CD14-positive monocyte (primary cell): ENCODE results near the gene PDE4D. TPM values are rescaled to one million over a fixed set of nuclear protein-coding genes. Genes with fewer than 3 reads are reported as not detected.

ENCODE experiments used
- DNase-seq, 3 donors: peaks; one replicate each; pipeline ENCODE4 v3.0.0-alpha.2; 2011 to 2022
- H2AFZ ChIP-seq: 2 replicates; pipeline ENCODE4 v1.6.0; 2012; ENCODE audit warnings: mild to moderate bottlenecking, low read depth, low read length, inconsistent platforms; ENCODE audit not compliant: insufficient read depth, poor library complexity, severe bottlenecking
- H3K27ac ChIP-seq, 2 donors: 1 replicate in 1 of 2; 2 replicates in 1 of 2; pipeline ENCODE4 v1.5.1; 2012 to 2013; ENCODE audit warnings: low read length in 2 of 2, control low read depth in 1 of 2, inconsistent platforms in 1 of 2, low read depth in 1 of 2, mild to moderate bottlenecking in 1 of 2
- H3K27me3 ChIP-seq, 2 donors: one replicate each; pipeline versions ENCODE4 v1.6.0 to v1.6.1; 2011 to 2013; ENCODE audit warnings: low read length in 2 of 2; ENCODE audit not compliant: control insufficient read depth in 2 of 2, insufficient read depth in 2 of 2
- H3K36me3 ChIP-seq, 2 donors: replicated peaks in 1 of 2; 1 replicate in 1 of 2; 2 replicates in 1 of 2; pipeline versions ENCODE4 v1.5.1 to v1.6.1; 2012 to 2013; ENCODE audit warnings: low read length in 2 of 2, control low read depth in 1 of 2, inconsistent platforms in 1 of 2, mild to moderate bottlenecking in 1 of 2; ENCODE audit not compliant: insufficient read depth in 2 of 2, control insufficient read depth in 1 of 2
- H3K4me1 ChIP-seq, 2 donors: 1 replicate in 1 of 2; 2 replicates in 1 of 2; pipeline versions ENCODE4 v1.5.1 to v1.6.1; 2012 to 2013; ENCODE audit warnings: low read length in 2 of 2, control low read depth in 1 of 2, inconsistent platforms in 1 of 2, mild to moderate bottlenecking in 1 of 2, moderate library complexity in 1 of 2; ENCODE audit not compliant: insufficient read depth in 2 of 2, control insufficient read depth in 1 of 2
- H3K4me2 ChIP-seq: replicated peaks from 2 replicates; pipeline ENCODE3; 2012; ENCODE audit warnings: low read length, moderate library complexity, mild to moderate bottlenecking; ENCODE audit not compliant: poor library complexity, severe bottlenecking; ENCODE audit errors: extremely low read depth
- H3K4me3 ChIP-seq, 3 experiments: fragments of 200-600 bp in 1 of 3; sonication (generic) in 1 of 3; replicated peaks in 1 of 3; 1 replicate in 2 of 3; 2 replicates in 1 of 3; pipeline ENCODE4 v1.5.1; 2011 to 2013; ENCODE audit warnings: low read length in 3 of 3, mild to moderate bottlenecking in 3 of 3, control low read depth in 2 of 3, low read depth in 2 of 3, inconsistent platforms in 1 of 3, moderate library complexity in 1 of 3
- H3K79me2 ChIP-seq: 2 replicates; pipeline ENCODE4 v1.6.0; 2012; ENCODE audit warnings: mild to moderate bottlenecking, control low read depth, inconsistent platforms, low read length, moderate library complexity; ENCODE audit not compliant: insufficient read depth
- H3K9ac ChIP-seq: 2 replicates; pipeline ENCODE4 v1.6.0; 2017; ENCODE audit warnings: low read length, mild to moderate bottlenecking; ENCODE audit not compliant: insufficient read depth, poor library complexity, severe bottlenecking
- H3K9me3 ChIP-seq, 2 donors: replicated peaks in 1 of 2; 1 replicate in 1 of 2; 2 replicates in 1 of 2; pipeline versions ENCODE4 v1.5.1 to v1.6.1; 2012 to 2013; ENCODE audit warnings: low read length in 2 of 2, control low read depth in 1 of 2; ENCODE audit not compliant: control insufficient read depth in 1 of 2, insufficient read depth in 1 of 2
- H4K20me1 ChIP-seq: 2 replicates; pipeline ENCODE4 v1.6.0; 2012; ENCODE audit warnings: mild to moderate bottlenecking, low read length, control low read depth, moderate library complexity; ENCODE audit not compliant: insufficient read depth
- H3K27ac Mint-ChIP-seq, 7 donors: one replicate each; pipeline ENCODE4 v1.8.0; 2020; ENCODE audit warnings: mild to moderate bottlenecking in 7 of 7, mixed read lengths in 7 of 7, moderate library complexity in 6 of 7, inconsistent platforms in 2 of 7
- H3K27me3 Mint-ChIP-seq, 3 donors: one replicate each; pipeline ENCODE4 v1.8.0; 2021 to 2022; ENCODE audit warnings: low read depth in 3 of 3, mild to moderate bottlenecking in 3 of 3, mixed read lengths in 3 of 3, moderate library complexity in 3 of 3, inconsistent platforms in 1 of 3
- H3K36me3 Mint-ChIP-seq, 2 donors: one replicate each; pipeline ENCODE4 v1.8.0; 2020; ENCODE audit warnings: mixed read lengths in 2 of 2, inconsistent platforms in 1 of 2, mild to moderate bottlenecking in 1 of 2
- H3K4me1 Mint-ChIP-seq: one replicate; pipeline ENCODE4 v1.8.0; 2020; ENCODE audit warnings: mild to moderate bottlenecking, mixed read lengths
- H3K4me3 Mint-ChIP-seq, 2 donors: one replicate each; pipeline ENCODE4 v1.8.0; 2020; ENCODE audit warnings: mild to moderate bottlenecking in 2 of 2, mixed read lengths in 2 of 2, moderate library complexity in 1 of 2
- H3K9me3 Mint-ChIP-seq, 7 donors: one replicate each; pipeline ENCODE4 v1.8.0; 2020 to 2022; ENCODE audit warnings: mixed read lengths in 7 of 7, mild to moderate bottlenecking in 6 of 7, moderate library complexity in 6 of 7, inconsistent platforms in 2 of 7
- CTCF ChIP-seq: fragments of 200-600 bp; IDR thresholded peaks from one replicate; pipeline ENCODE4 v1.8.0; 2022; ENCODE audit warnings: antibody characterized with exemption, mild to moderate bottlenecking
- WGBS: methylation state at CpG from one replicate; pipeline ENCODE4 v1.1.5; 2013; ENCODE audit warnings: missing lambda C conversion rate; ENCODE audit not compliant: insufficient coverage; 5-methylcytosine and 5-hydroxymethylcytosine counted together
- intact Hi-C, 2 donors: fragments of 100-400 bp; cut with micrococcal nuclease; formaldehyde crosslinking; loops; one replicate each; pipeline versions ENCODE4 v1.15.0 to v1.15.1; 2023
- polyA plus RNA-seq, 3 donors: library from polyadenylated mRNA; depleted of rRNA in 1 of 3; unstranded in 2 of 3; stranded (reverse) in 1 of 3; fragments of 300-500 nt in 2 of 3; fragments of >200 nt in 1 of 3; fragmentation: Illumina TruSeq in 2 of 3; gene quantifications; 1 replicate in 2 of 3; 2 replicates in 1 of 3; pipeline ENCODE4 v1.2.3, GENCODE V29; 2012 to 2021

Gene PDE4D
- polyA plus RNA-seq, 3 donors, result 1.9 to 3.4 (median 2.8) TPM

GRCh38 chr5:59685793-59686192, 207.7 kb downstream of the PDE4D start:
- no peak overlapping the region for H3K4me3 ChIP-seq
- no peaks in the 10 kb centered on the region for H3K4me1 ChIP-seq
- H3K4me2 ChIP-seq, result no peak overlapping the region
- H3K9ac ChIP-seq, result no peak overlapping the region
- H3K27ac ChIP-seq, result no peak overlapping the region
- Mint-ChIP-seq H3K36me3 (peaks cover 0 to 5% of the 10 kb centered on the region in 2 donors), H3K27me3 (peaks cover 0 to 1% (median 0%) of the 10 kb centered on the region in 3 donors), H3K4me1 (peaks cover 3% of the 10 kb centered on the region), H3K4me3 (no peak overlapping the region), H3K27ac (no peak overlapping the region), H3K9me3 (peaks cover 0 to 7% (median 0%) of the 10 kb centered on the region in 7 donors)
- no CpG with 5 or more reads among the region's 2 CpGs for WGBS
- intact Hi-C loops, result no loop called here
- no peak overlapping the region for H2AFZ ChIP-seq
- no peak for TF ChIP-seq CTCF
- no peaks in the 10 kb centered on the region for H3K27me3 ChIP-seq
- H4K20me1 ChIP-seq, result no peaks in the 10 kb centered on the region
- no peak for DNase-seq
- no peaks in the 10 kb centered on the region for H3K36me3 ChIP-seq
- no peaks in the 10 kb centered on the region for H3K79me2 ChIP-seq
- H3K9me3 ChIP-seq, result no peaks in the 10 kb centered on the region

GRCh38 chr5:59685191-59685530, 208.4 kb downstream of the PDE4D start:
- H3K9me3 ChIP-seq, result no peaks in the 10 kb centered on the region
- no peak overlapping the region for H3K4me3 ChIP-seq
- WGBS, result no CpG with 5 or more reads among the region's 1 CpG
- H3K79me2 ChIP-seq, result no peaks in the 10 kb centered on the region
- no peaks in the 10 kb centered on the region for H3K36me3 ChIP-seq
- H3K4me1 ChIP-seq, result no peaks in the 10 kb centered on the region
- H3K27me3 ChIP-seq, result no peaks in the 10 kb centered on the region
- Mint-ChIP-seq H3K4me1 (peaks cover 3% of the 10 kb centered on the region), H3K27me3 (peaks cover 0 to under 1% (median 0%) of the 10 kb centered on the region in 3 donors), H3K36me3 (peaks cover 0 to 5% of the 10 kb centered on the region in 2 donors), H3K9me3 (peaks cover 0 to 3% (median 0%) of the 10 kb centered on the region in 7 donors), H3K4me3 (no peak overlapping the region), H3K27ac (no peak overlapping the region)
- no peak overlapping the region for H3K9ac ChIP-seq
- no peak overlapping the region for H3K27ac ChIP-seq
- TF ChIP-seq CTCF, result no peak
- intact Hi-C loops, result no loop called here
- DNase-seq, result no peak
- no peak overlapping the region for H2AFZ ChIP-seq
- no peak overlapping the region for H3K4me2 ChIP-seq
- no peaks in the 10 kb centered on the region for H4K20me1 ChIP-seq
